HG02943 (cell line): ENCODE measurements around the gene IL6.
A peak's percentile ranks its signal among the peaks of the same experiment; 100 is the strongest.
"Not testable (repeated sequence)": the region's sequence is repeated elsewhere in the genome, so short reads cannot be mapped to it uniquely, and the experiment has no call there.

ENCODE experiments used
- ATAC-seq: cut with Tn5 transposase; IDR thresholded peaks from one replicate; pipeline ENCODE4 v1.9.1; 2021; ENCODE audit warnings: mild to moderate bottlenecking, low read depth, moderate library complexity; ENCODE audit not compliant: unreplicated experiment

IL6 gene

DNA sequence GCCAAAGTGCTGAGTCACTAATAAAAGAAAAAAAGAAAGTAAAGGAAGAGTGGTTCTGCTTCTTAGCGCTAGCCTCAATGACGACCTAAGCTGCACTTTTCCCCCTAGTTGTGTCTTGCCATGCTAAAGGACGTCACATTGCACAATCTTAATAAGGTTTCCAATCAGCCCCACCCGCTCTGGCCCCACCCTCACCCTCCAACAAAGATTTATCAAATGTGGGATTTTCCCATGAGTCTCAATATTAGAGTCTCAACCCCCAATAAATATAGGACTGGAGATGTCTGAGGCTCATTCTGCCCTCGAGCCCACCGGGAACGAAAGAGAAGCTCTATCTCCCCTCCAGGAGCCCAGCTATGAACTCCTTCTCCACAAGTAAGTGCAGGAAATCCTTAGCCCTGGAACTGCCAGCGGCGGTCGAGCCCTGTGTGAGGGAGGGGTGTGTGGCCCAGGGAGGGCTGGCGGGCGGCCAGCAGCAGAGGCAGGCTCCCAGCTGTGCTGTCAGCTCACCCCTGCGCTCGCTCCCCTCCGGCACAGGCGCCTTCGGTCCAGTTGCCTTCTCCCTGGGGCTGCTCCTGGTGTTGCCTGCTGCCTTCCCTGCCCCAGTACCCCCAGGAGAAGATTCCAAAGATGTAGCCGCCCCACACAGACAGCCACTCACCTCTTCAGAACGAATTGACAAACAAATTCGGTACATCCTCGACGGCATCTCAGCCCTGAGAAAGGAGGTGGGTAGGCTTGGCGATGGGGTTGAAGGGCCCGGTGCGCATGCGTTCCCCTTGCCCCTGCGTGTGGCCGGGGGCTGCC lies at the start of gene IL6:
IL6 (plus strand) TSS at position 294 of the 807 bp plus-strand sequence; CDS start at position 357, 63 bp downstream.
- ATAC-seq = no peak

DNA sequence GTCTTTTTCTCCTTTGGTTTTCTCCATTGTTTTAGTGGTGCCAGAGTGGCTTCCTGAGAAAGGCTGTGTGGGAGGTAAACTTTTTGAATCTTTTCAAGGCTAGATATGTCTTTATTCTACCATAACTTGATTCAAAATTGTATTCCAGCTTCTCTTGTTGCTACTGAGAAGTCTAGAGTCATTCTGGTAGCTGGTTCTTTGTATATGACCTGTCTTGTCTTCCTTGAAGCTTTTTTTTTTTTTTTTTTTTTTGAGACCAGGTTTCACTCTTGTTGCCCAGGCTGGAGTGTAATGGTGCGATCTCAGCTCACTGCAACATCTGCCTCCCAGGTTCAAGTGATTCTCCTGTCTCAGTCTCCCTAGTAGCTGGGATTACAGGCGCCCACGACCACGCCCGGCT lies 49.7 kb upstream of the IL6 start:
- ATAC-seq = not testable (repeated sequence)

- no peak for ATAC-seq
Measured at GRCh38 chr7:22677680-22678079, 49.3 kb upstream of the IL6 start.

DNA sequence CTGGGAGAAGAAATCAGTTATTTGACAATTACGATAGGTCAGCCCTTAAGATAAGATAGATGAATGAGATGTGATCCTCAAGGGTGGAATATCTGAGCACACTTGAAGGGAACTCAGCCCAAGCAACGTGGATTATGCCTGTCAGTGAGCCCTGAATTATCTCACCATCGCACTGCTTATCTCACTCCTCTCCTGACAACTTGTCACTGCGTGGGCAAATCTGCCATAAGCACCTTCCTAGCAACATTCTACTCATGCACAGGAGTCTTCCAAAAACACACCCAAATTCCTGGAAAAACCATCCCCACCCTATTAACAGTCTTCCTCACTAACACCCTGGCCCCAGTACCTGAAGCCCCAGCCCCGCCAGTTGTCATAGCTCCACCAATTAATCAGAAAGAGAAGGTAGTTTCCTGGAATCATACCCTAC lies 46.5 kb upstream of the IL6 start:
- no peak for ATAC-seq

DNA sequence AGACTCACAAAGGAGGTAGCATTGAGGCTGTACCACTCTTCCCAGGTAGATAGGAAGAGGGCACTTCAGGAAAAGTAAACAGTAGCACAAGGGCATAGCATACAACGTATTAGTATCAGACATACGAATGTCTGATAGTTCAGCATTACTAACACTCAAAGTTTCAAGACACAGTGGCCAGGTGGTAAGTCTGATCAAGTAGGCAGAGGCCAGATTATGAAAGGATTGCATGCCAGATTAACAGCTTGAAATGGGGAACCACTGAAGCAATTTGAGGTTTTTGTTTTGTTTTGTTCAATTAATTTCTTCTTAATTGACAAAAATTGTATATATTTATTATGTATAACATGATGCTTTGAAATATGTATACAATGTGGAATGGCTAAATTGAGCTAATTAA lies 45.7 kb upstream of the IL6 start:
- no peak for ATAC-seq

DNA sequence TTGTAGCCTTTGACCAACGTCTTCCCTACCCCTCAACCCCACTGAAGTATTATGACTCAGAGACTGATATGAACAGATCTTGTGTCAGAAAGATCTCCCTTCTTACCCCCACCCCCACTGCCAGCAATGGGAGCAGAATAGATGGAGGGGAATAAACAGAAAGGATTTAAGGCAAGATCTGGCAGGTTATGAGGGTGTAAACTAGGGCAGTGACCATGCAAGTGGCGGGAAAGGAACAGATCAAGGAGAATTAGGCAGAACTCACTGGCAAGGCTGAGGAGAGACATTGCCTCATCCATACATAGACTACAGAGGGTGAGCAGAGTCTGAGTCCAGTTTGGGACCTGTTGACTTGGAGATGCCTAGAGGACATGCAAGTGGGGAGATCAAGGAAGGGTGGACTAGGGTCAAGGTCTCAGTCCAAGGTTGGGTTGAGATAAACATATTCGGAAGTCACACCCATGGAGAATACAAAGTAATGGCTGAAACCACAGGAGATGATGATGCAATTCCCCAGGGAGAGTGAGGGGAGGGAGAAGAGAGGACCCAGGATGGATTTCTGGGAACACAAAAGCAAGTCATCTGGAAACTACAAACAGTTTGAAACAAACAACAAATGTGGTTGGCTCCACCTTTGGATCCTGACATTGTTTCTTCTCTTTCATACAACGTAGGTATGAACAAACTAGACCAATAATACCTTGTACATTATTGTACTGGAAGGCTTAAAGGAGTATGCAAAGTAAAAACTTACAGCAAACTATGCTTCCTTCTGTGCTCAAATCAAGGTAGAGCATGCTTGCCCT lies 44.9 kb upstream of the IL6 start:
- ATAC-seq = no peak

DNA sequence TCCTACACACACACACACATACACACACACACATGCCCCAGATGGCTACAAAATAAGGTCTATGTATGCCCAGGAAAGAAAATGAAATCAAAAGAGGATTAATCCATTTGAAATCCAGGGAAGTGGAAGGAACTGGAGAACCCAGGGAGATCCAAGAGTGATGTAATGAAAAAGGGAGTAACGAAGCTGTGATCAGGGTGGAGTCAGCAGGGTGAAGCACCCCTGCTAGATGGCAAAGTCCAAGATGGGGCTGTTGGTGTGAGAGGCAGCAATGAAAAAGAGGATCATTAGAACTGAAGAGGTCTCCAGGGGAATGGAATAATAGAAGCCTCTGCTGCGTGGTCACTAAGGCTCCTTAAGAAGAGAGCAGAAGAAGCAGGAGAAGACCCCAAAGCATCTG lies 43.6 kb upstream of the IL6 start:
- no peak for ATAC-seq

GRCh38 chr7:22686620-22687019 lies 40.4 kb upstream of the IL6 start:
- no peak for ATAC-seq

GRCh38 chr7:22688084-22688483 lies 38.9 kb upstream of the IL6 start:
- ATAC-seq = no peak

DNA sequence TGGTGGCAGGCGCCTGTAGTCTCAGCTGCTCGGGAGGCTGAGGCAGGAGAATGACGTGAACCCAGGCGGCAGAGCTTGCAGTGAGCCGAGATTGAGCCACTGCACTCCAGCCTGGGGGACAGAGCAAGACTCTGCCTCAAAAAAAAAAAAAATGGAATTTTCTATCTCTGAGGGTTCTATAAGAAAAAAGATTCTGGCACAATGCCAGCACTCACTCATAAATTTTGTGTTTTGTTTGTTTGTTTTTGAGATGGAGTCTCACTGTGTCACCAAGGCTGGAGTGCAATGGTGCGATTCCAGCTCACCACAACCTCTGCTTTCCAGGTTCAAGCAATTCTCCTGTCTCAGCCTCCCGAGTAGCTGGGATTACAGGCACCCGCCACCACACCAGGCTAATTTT lies 38.1 kb upstream of the IL6 start:
- not testable (repeated sequence) for ATAC-seq

DNA sequence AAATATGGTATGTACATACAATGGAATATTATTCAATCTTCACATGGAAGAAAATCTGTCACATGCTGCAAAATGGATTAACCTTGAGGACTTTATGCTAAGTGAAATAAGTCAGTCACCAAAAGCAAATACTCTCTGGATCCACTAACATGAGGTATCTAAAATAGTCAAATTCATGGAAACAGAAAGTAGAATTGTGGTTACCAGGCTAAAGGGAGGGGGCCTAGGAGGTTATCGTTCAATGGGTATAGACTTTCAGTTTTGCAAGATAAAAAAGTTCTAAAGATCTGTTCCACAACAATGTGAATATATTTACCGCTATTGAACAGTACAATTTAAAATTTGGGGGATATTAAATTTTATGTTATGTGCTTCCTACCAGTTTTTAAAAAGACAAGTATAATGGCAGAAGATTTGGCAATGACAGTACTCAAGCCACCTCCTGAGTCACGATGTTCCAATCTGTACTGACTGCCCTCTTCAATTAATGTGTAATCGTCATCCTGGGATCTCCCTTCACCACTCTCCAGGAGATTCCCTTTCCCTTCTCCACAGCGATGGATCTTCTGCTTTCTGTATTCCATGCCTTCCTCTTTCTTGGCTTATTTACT lies 32.3 kb upstream of the IL6 start:
- peak; percentile 48 for ATAC-seq

DNA sequence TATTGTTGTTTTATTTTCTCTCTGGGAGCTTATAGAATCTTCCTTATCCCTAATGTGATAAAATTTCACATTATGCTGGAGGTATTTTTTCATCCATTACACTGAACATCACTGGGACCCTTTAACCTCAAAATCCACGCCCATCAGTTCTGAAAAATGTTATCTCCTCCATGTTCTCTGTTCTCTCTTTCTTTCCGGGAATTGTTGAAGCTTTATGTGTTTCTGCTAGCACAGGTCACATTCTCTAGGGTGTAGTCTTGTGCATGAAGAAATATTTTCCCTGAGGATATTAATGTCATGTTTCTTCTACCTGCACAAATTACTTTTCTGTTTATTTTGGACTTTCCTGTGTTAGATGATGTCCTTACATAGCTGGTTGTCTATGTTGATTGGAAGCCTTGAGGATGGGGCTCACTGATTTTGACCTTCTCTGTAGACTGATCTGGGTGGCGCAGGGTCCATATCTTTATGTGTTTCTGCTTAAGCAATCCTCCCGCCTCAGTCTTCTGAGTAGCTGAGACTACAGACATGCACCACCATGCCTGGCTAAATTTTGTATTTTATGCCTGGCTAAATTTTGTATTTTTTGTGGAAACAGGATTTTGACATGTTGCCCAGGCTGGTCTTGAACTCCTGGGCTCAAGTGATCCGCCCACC lies 31.4 kb upstream of the IL6 start:
- ATAC-seq = no peak

- ATAC-seq = no peak
Measured at GRCh38 chr7:22696541-22697228, 30.3 kb upstream of the IL6 start.

DNA sequence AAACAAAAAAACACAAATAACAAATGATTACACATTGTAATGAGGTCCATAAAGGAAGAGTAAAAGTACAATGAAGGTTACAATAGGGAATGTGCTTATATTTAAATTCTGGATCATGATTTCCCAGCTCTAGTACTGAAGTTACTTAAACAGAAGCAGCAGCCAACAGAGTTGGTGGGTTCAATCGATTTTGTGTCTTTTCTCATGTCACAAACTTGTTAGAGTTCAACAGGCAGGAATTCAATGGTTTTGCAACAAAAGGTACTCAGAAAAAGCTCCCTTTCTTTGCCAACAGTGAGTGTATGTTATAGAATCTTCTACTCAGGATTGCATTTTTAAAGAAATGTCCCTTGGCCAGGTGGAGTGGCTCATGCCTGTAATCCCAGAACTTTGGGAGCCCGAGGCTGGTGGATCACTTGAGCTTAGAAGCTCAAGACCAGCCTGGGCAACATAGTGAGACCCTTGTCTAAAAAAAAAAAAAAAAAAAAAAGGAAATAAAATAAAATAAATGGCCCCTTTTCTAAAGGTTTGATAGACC lies 29.6 kb upstream of the IL6 start:
- ATAC-seq = no peak

DNA sequence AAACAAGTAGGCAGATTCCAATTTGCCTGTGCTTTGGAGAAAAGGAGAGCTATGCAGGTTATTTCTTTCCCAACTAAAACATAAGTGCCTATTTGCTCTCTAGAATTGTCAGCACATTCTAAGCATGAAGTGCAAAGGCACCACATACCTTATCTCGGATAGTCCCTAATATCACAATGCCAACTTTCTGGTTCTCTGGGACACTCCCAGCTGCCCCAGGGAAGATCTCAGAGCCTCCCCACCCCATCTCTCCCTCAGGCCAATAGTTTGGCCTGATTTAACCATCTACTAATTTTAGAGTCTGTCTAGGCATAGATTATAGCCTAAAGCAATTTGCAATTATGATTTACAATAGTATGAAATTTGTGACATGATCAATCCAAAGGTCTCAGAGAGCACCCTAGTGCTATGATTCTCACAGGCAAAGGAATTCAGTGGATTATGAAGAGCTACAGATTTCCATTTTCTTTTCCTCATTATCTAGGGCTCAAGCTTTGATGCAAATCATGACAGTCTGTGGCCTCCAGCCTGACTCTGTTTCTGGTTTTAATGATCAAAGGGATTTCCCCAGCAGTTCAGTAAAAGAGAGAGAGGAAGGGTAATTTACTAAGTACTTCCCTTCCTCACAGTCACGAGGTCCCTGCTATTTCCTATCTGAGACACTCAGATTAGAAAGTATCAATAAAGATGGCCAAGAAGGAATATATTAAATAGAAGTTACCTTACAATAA lies 29.0 kb upstream of the IL6 start:
- ATAC-seq = peak; percentile 67

DNA sequence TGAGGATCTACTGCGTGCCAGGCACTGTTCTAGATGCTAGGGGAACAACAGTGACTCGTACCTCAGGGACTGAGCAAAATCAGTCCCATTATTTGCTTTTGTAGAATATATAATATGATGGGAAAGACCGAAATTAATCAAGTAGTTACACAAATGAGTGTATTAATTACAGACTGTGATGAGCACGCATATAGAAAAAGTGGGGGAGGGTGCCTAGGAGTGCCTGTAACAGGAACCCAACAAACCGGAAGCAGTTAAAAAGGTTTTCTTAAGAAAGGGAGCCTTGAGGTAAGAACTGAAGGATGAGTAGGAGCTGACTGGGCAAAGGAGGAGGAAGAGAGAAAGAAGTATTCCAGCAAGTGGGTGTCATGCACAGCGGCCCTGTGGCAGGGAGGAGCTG lies 28.2 kb upstream of the IL6 start:
- no peak for ATAC-seq

DNA sequence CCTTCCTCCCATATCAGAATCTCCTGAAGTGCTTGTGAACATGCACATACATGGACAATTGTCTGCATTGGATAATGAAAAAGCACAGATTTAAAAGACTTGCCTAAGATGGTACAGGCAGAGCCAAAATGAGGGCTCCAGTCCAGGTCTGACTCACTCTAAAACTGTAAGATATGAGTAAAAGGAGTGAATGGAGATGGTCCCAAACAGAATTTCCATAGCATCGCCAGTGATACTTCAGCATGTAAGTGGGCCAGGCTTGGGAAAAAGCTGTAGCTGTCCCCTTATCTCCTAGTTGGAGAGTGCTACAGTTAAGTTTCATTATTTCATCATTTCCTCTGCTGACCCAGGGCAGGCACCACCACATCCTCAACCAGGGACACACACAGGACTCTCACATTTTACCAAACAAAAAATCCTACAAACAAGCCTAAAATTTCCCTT lies 26.4 kb upstream of the IL6 start:
- no peak for ATAC-seq

DNA sequence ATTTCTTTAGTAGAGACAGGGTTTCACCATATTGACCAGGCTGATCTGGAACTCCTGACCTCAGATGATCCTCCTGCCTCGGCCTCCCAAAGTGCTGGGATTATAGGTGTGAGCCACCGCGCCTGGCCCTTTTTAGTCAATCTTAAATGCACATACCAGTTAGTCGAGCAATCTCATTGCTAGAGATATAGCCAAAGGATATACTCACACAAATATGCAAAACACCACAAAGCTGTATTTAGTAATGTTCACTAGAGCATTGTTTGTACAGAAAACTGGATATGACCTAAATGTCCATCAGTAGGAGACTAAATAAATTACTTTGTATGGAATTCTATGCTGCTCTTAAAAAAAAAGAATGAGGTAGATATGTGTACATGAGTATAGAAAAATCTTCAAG lies 24.5 kb upstream of the IL6 start:
- no peak for ATAC-seq
